ELR (cell line): ENCODE results near the gene OBI1.
A peak's percentile ranks its signal among the peaks of the same experiment; 100 is the strongest.

ENCODE experiments used
- DNase-seq: peaks from one replicate; pipeline ENCODE4 v3.0.0-alpha.2; 2015; ENCODE audit warnings: low read depth

OBI1 gene

GRCh38 chr13:78658630-78659449 is at the start of gene OBI1:
TSS of gene OBI1 (minus strand) at chr13:78659155. CDS start at chr13:78659120, 35 bp downstream.
- peak; percentile 89 for DNase-seq

- DNase-seq = no peak
Measured at GRCh38 chr13:78701383-78701782, 42.4 kb upstream of the OBI1 start.

- peak; percentile 26 for DNase-seq
Measured at GRCh38 chr13:78700121-78700910, 41.4 kb upstream of the OBI1 start.

- DNase-seq = peak; percentile 10
Measured at GRCh38 chr13:78689011-78689410, 30.1 kb upstream of the OBI1 start.

GRCh38 chr13:78686461-78686860 is 27.5 kb upstream of the OBI1 start:
- no peak for DNase-seq

GRCh38 chr13:78680576-78681350 is 21.8 kb upstream of the OBI1 start:
- DNase-seq = no peak

GRCh38 chr13:78680115-78680561 is 21.2 kb upstream of the OBI1 start:
- DNase-seq = no peak

- no peak for DNase-seq
Measured at GRCh38 chr13:78679329-78679728, 20.4 kb upstream of the OBI1 start.

- no peak for DNase-seq
Measured at GRCh38 chr13:78675112-78675511, 16.2 kb upstream of the OBI1 start.

- no peak for DNase-seq
Measured at GRCh38 chr13:78674638-78675037, 15.7 kb upstream of the OBI1 start.

- no peak for DNase-seq
Measured at GRCh38 chr13:78662467-78662866, 3.5 kb upstream of the OBI1 start.

GRCh38 chr13:78660495-78660857 is 1.5 kb upstream of the OBI1 start:
- no peak for DNase-seq

- no peak for DNase-seq
Measured at GRCh38 chr13:78659732-78660494, 958 bp upstream of the OBI1 start.

GRCh38 chr13:78659450-78659730 is 435 bp upstream of the OBI1 start:
- DNase-seq = peak; percentile 6

- DNase-seq = peak; percentile 30
Measured at GRCh38 chr13:78657699-78658629, 991 bp downstream of the OBI1 start.

GRCh38 chr13:78655906-78656305 is 3.0 kb downstream of the OBI1 start:
- no peak for DNase-seq

- DNase-seq = no peak
Measured at GRCh38 chr13:78655007-78655406, 3.9 kb downstream of the OBI1 start.

GRCh38 chr13:78652651-78653050 is 6.3 kb downstream of the OBI1 start:
- DNase-seq = no peak

GRCh38 chr13:78650717-78651083 is 8.3 kb downstream of the OBI1 start:
- DNase-seq = no peak

GRCh38 chr13:78649997-78650716 is 8.8 kb downstream of the OBI1 start:
- DNase-seq = peak; percentile 3
